Measurements from ENCODE around the gene THAP2.

GRCh38 chr12:71648537-71648936 lies 15.6 kb upstream of the THAP2 start:
- no peak for TF ChIP-seq CTCF (IDR thresholded peaks at IDR 0.05; ENCODE audit: low read depth, low read length, poor library complexity, severe bottlenecking)
- no peak for TF ChIP-seq EZH2phosphoT487 (IDR thresholded peaks at IDR 0.05; ENCODE audit: borderline replicate concordance, low read length)

Measured in DOHH2 (cell line).